ENCODE results near the gene RNU4-1.

Gene RNU4-1

DNA sequence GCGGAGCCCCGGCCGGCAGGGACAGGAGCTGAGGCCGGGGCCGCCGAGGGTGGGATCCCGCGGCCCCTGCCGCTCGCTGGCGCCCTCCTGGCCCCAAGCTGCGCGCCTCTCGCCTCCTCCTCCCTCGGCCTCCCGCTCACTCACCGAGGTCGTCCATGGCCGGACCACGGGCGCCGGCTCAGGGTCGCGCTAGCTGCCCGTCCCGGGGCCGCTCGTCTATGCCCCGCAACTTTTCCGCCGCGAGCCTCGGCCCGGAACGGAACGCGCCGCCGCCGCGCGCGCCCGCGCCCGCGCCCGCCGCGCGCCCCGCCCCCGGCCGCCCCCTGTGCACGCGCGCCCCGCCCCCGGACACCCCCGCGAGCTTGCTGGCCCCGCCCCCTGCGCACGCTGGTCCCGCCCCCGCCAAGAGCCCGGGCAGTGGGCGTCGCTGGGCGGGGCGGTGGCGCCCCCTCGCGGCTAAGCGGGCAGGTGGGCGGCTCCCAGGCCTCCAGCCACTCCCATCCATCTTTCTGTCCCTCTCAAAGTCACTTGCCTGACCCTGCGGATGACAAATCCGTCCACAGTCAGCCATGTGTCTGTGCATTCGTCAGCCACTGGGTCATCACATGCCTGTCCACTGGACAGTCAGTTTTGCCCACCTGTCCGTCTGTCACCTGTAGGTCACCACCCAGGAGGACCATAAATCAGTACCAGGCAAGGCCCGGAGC lies 27.4 kb downstream of the RNU4-1 start, which contains the start of gene PXN:
Gene PXN, minus strand, starts transcription at position 258 of the 707 bp plus-strand sequence. Its CDS starts 101 bp downstream, at position 157.
- H3K4me3 ChIP-seq (ENCODE audit: low read length): peak within 1 kb of the TSS; percentile 82
- peaks cover 38% of the 10 kb centered on the region for H3K27me3 ChIP-seq (ENCODE audit: control insufficient read depth, low read length)
- H3K9me3 ChIP-seq (ENCODE audit: control insufficient read depth, insufficient read depth, low read length): no peaks in the 10 kb centered on the region
- no peak for TF ChIP-seq EZH2phosphoT487 (IDR thresholded peaks at IDR 0.05; ENCODE audit: borderline replicate concordance, low read length)
- TF ChIP-seq, protein P1, sequence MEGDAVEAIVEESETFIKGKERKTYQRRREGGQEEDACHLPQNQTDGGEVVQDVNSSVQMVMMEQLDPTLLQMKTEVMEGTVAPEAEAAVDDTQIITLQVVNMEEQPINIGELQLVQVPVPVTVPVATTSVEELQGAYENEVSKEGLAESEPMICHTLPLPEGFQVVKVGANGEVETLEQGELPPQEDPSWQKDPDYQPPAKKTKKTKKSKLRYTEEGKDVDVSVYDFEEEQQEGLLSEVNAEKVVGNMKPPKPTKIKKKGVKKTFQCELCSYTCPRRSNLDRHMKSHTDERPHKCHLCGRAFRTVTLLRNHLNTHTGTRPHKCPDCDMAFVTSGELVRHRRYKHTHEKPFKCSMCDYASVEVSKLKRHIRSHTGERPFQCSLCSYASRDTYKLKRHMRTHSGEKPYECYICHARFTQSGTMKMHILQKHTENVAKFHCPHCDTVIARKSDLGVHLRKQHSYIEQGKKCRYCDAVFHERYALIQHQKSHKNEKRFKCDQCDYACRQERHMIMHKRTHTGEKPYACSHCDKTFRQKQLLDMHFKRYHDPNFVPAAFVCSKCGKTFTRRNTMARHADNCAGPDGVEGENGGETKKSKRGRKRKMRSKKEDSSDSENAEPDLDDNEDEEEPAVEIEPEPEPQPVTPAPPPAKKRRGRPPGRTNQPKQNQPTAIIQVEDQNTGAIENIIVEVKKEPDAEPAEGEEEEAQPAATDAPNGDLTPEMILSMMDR (IDR thresholded peaks at IDR 0.05; ENCODE audit: low read depth, low read length, poor library complexity, severe bottlenecking): peak; percentile 77
- peak within 1 kb of the TSS; percentile 87 for H3K4me2 ChIP-seq (ENCODE audit: low read length)
- no peak within 1 kb of the TSS for H3K27ac ChIP-seq (ENCODE audit: low read depth, low read length)
- no peaks in the 10 kb centered on the region for H3K79me2 ChIP-seq (ENCODE audit: control insufficient read depth, low read length)
- H3K9me2 ChIP-seq (replicated peaks; ENCODE audit: control insufficient read depth, low read length): no peaks in the 10 kb centered on the region
- 0 out of 2 replicates have a peak, but pooled peaks cover 4% of the 10 kb centered on the region for H4K20me1 ChIP-seq (ENCODE audit: control insufficient read depth, insufficient read depth, low read depth, low read length)
- H3F3A ChIP-seq (ENCODE audit: control insufficient read depth, insufficient read depth): 0 out of 2 replicates have a peak, but pooled peaks cover 3% of the 10 kb centered on the region
- no peaks in the 10 kb centered on the region for H3K36me3 ChIP-seq (ENCODE audit: control insufficient read depth, low read length)
- peaks cover 11% of the 10 kb centered on the region for H3K4me1 ChIP-seq (ENCODE audit: control insufficient read depth, low read length)

GRCh38 chr12:120264904-120265472 lies 28.0 kb downstream of the RNU4-1 start:
- Histone ChIP-seq H3K79me2 (ENCODE audit: control insufficient read depth, low read length) (no peaks in the 10 kb centered on the region), H3K4me1 (ENCODE audit: control insufficient read depth, low read length) (peaks cover 11% of the 10 kb centered on the region), H3K27me3 (ENCODE audit: control insufficient read depth, low read length) (peaks cover 38% of the 10 kb centered on the region), H3K36me3 (ENCODE audit: control insufficient read depth, low read length) (no peaks in the 10 kb centered on the region), H3K9me3 (ENCODE audit: control insufficient read depth, insufficient read depth, low read length) (no peaks in the 10 kb centered on the region), H3F3A (ENCODE audit: control insufficient read depth, insufficient read depth) (0 out of 2 replicates have a peak, but pooled peaks cover 3% of the 10 kb centered on the region), H4K20me1 (ENCODE audit: control insufficient read depth, insufficient read depth, low read depth, low read length) (0 out of 2 replicates have a peak, but pooled peaks cover 4% of the 10 kb centered on the region), H3K4me3 (ENCODE audit: low read length) (peak overlapping the region; percentile 82), H3K27ac (ENCODE audit: low read depth, low read length) (no peak overlapping the region), H3K9me2 (replicated peaks; ENCODE audit: control insufficient read depth, low read length) (no peaks in the 10 kb centered on the region), H3K4me2 (ENCODE audit: low read length) (peak overlapping the region; percentile 87)
- TF ChIP-seq, protein P1 (IDR thresholded peaks at IDR 0.05; ENCODE audit: low read depth, low read length, poor library complexity, severe bottlenecking): no peak
- no peak for TF ChIP-seq EZH2phosphoT487 (IDR thresholded peaks at IDR 0.05; ENCODE audit: borderline replicate concordance, low read length)

GRCh38 chr12:120264086-120264903 lies 28.7 kb downstream of the RNU4-1 start:
- H3K27ac ChIP-seq (ENCODE audit: low read depth, low read length): no peak overlapping the region
- no peaks in the 10 kb centered on the region for H3K9me2 ChIP-seq (replicated peaks; ENCODE audit: control insufficient read depth, low read length)
- H3K36me3 ChIP-seq (ENCODE audit: control insufficient read depth, low read length): no peaks in the 10 kb centered on the region
- H3K9me3 ChIP-seq (ENCODE audit: control insufficient read depth, insufficient read depth, low read length): no peaks in the 10 kb centered on the region
- no peaks in the 10 kb centered on the region for H3K79me2 ChIP-seq (ENCODE audit: control insufficient read depth, low read length)
- peaks cover 38% of the 10 kb centered on the region for H3K27me3 ChIP-seq (ENCODE audit: control insufficient read depth, low read length)
- H3K4me1 ChIP-seq (ENCODE audit: control insufficient read depth, low read length): peaks cover 11% of the 10 kb centered on the region
- 0 out of 2 replicates have a peak, but pooled peaks cover 3% of the 10 kb centered on the region for H3F3A ChIP-seq (ENCODE audit: control insufficient read depth, insufficient read depth)
- TF ChIP-seq, protein P1 (IDR thresholded peaks at IDR 0.05; ENCODE audit: low read depth, low read length, poor library complexity, severe bottlenecking): no peak
- no peak for TF ChIP-seq EZH2phosphoT487 (IDR thresholded peaks at IDR 0.05; ENCODE audit: borderline replicate concordance, low read length)
- H3K4me2 ChIP-seq (ENCODE audit: low read length): peak overlapping the region; percentile 87; the same call in 1 of the 2 replicates
- H4K20me1 ChIP-seq (ENCODE audit: control insufficient read depth, insufficient read depth, low read depth, low read length): 0 out of 2 replicates have a peak, but pooled peaks cover 4% of the 10 kb centered on the region
- peak overlapping the region; percentile 82 for H3K4me3 ChIP-seq (ENCODE audit: low read length)

Measured in DOHH2 (cell line).